AG04450 (cell line): ENCODE data around the gene HSPBAP1. TPM values are rescaled to one million over a fixed set of nuclear protein-coding genes. Genes with fewer than 3 reads are reported as not detected.
"Not testable (repeated sequence)": the region's sequence is repeated elsewhere in the genome, so short reads cannot be mapped to it uniquely, and the experiment has no call there.

Source experiments
- CTCF ChIA-PET: fragments of 300-600, 350-600 bp; formaldehyde crosslinking; extraction: SDS; loops from one replicate; lab custom pipeline; 2022; ENCODE audit warnings: antibody characterized with exemption, inconsistent platforms; lab: Charles Lee
- POLR2A ChIA-PET: fragments of 350-600 bp; formaldehyde crosslinking; extraction: SDS; loops from one replicate; lab custom pipeline; 2021; ENCODE audit warnings: antibody characterized with exemption, inconsistent platforms; lab: Yijun Ruan, JAX
- DNase-seq: peaks from one replicate; pipeline ENCODE4 v3.0.0-alpha.2; 2011; ENCODE audit warnings: low read depth, low spot score
- H3K27ac ChIP-seq: one replicate; pipeline ENCODE4 v1.5.1; 2012; ENCODE audit warnings: low read depth, low read length, control low read depth
- H3K27me3 ChIP-seq: one replicate; pipeline ENCODE4 v1.6.0; 2012; ENCODE audit warnings: low read length; ENCODE audit not compliant: control insufficient read depth, insufficient read depth
- H3K4me3 ChIP-seq: 2 replicates; pipeline ENCODE4 v1.5.1; 2011; ENCODE audit warnings: mild to moderate bottlenecking, low read depth, low read length, control low read depth
- H3K9me3 ChIP-seq: 2 replicates; pipeline ENCODE4 v1.5.1; 2012; ENCODE audit warnings: low read length; ENCODE audit not compliant: control insufficient read depth, insufficient read depth
- polyA plus RNA-seq: library from polyadenylated mRNA; depleted of rRNA; stranded (reverse); fragments of >200 nt; gene quantifications from 2 replicates; pipeline ENCODE4 v1.2.3, GENCODE V29; 2011
- TF ChIP-seq, protein P1 (sequence below): IDR thresholded peaks from 2 replicates; pipeline ENCODE4 v1.5.1; 2011; ENCODE audit warnings: low read depth, low read length, control low read depth, inconsistent platforms

The HSPBAP1 gene
- polyA plus RNA-seq, 1 experiment = 8.3 TPM

- H3K27ac ChIP-seq = no peak overlapping the region
- ChIA-PET CTCF (interaction anchor here (0.6 kb wide), 1 partner anchor 12 kb away, joined by 3 read pairs; no protein-coding TSS in a partner anchor), POLR2A (no interaction called here)
- no peaks in the 10 kb centered on the region for H3K27me3 ChIP-seq
- no peak for DNase-seq
- H3K4me3 ChIP-seq = no peak overlapping the region
- H3K9me3 ChIP-seq = no peaks in the 10 kb centered on the region
- TF ChIP-seq, protein P1, sequence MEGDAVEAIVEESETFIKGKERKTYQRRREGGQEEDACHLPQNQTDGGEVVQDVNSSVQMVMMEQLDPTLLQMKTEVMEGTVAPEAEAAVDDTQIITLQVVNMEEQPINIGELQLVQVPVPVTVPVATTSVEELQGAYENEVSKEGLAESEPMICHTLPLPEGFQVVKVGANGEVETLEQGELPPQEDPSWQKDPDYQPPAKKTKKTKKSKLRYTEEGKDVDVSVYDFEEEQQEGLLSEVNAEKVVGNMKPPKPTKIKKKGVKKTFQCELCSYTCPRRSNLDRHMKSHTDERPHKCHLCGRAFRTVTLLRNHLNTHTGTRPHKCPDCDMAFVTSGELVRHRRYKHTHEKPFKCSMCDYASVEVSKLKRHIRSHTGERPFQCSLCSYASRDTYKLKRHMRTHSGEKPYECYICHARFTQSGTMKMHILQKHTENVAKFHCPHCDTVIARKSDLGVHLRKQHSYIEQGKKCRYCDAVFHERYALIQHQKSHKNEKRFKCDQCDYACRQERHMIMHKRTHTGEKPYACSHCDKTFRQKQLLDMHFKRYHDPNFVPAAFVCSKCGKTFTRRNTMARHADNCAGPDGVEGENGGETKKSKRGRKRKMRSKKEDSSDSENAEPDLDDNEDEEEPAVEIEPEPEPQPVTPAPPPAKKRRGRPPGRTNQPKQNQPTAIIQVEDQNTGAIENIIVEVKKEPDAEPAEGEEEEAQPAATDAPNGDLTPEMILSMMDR = no peak
Measured at GRCh38 chr3:122760453-122761271, 33.0 kb downstream of the HSPBAP1 start.

GRCh38 chr3:122758877-122759560, 34.6 kb downstream of the HSPBAP1 start:
- TF ChIP-seq, protein P1 = no peak
- no peaks in the 10 kb centered on the region for H3K27me3 ChIP-seq
- H3K27ac ChIP-seq = no peak overlapping the region
- ChIA-PET CTCF (interaction anchor here (0.6 to 1.1 kb wide), 3 partner anchors 16 to 47 kb away, joined by 4 to 7 read pairs (median 4); no protein-coding TSS in a partner anchor), POLR2A (no interaction called here)
- no peak for DNase-seq
- H3K9me3 ChIP-seq = no peaks in the 10 kb centered on the region
- no peak overlapping the region for H3K4me3 ChIP-seq

DNA sequence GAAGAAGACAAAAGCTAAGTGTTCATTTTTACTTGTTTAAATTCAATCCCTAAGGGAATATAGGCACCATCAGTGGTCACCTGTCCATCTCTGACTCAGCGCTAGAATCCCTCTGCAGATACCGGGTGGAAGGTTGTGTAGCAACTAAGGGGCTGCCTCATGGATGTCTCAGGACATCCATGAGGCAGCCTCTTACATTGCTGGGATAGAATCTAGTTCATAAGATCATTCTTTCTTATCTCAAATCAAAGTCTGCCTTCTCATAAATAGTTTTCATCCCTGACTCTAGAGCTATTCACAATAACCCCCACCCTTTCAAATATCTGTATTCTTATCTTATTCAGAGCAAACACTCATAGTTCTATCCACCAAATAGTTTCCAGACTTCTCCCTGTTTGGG, 38.1 kb downstream of the HSPBAP1 start:
- CTCF ChIA-PET = interaction anchor here (0.6 to 1.7 kb wide), 12 partner anchors 10 to 409 kb away, joined by 3 to 22 read pairs (median 4); no protein-coding TSS in a partner anchor
- H3K4me3 ChIP-seq = no peak overlapping the region
- no peak for DNase-seq
- POLR2A ChIA-PET = no interaction called here
- no peaks in the 10 kb centered on the region for H3K27me3 ChIP-seq
- H3K27ac ChIP-seq = no peak overlapping the region
- TF ChIP-seq, protein P1 = no peak
- no peaks in the 10 kb centered on the region for H3K9me3 ChIP-seq

DNA sequence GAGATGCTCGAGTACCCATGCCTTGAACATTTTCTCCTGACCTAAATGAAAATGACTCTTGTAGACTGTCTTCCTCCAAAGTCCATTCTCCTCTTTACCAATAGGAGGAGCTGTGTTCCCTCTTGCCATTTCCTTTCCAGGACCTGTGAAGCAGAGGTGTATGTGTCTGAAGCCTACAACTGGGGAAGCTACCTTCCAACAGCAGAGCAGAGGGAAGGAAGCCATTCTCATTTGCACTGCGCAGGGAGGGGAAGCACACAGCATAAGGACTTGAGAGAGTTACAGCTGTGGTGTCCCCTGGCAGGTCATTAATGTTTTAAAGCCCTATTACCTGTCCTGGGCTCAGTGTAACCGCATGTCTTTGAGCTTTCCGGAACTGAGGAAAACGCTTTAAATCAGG, 38.7 kb downstream of the HSPBAP1 start:
- no peak overlapping the region for H3K27ac ChIP-seq
- no peaks in the 10 kb centered on the region for H3K9me3 ChIP-seq
- TF ChIP-seq, protein P1 = peak; percentile 74
- ChIA-PET POLR2A (no interaction called here), CTCF (interaction anchor here (1.0 to 1.7 kb wide), 8 partner anchors 10 to 274 kb away, joined by 3 to 22 read pairs (median 4); no protein-coding TSS in a partner anchor)
- no peaks in the 10 kb centered on the region for H3K27me3 ChIP-seq
- no peak for DNase-seq
- H3K4me3 ChIP-seq = no peak overlapping the region

DNA sequence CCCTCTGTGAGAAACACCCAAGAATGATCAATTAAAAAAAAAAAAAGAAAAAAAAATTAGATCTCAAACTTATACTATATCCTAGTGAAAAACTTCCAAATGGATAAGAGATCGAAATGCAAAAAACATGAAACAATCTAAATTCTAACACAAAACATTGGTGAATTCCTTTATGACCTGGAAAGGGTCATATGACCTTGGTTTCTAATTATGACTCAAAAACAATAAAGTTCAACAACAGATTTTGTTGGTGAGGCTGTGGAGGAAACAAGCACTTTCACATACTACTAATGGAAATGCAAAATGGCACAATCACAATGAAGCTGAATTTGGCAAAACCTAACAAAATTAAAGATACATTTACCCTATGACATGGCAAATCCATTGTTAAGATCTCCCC, 45.3 kb downstream of the HSPBAP1 start:
- POLR2A ChIA-PET = no interaction called here
- Histone ChIP-seq H3K9me3 (peaks cover 4% of the 10 kb centered on the region; the same call in 1 of the 2 replicates), H3K27me3 (no peaks in the 10 kb centered on the region), H3K27ac (no peak overlapping the region), H3K4me3 (no peak overlapping the region)
- CTCF ChIA-PET = no interaction called here
- TF ChIP-seq, protein P1 = no peak
- no peak for DNase-seq

GRCh38 chr3:122747295-122747694, 46.3 kb downstream of the HSPBAP1 start:
- CTCF ChIA-PET, H3K27ac ChIP-seq, DNase-seq, H3K9me3 ChIP-seq, POLR2A ChIA-PET, H3K4me3 ChIP-seq, H3K27me3 ChIP-seq: not testable (repeated sequence)
